ENCODE results near the gene USP48.

Gene USP48

GRCh38 chr1:21628798-21629393, 154.1 kb downstream of the USP48 start:
- Histone ChIP-seq H3K27ac (ENCODE audit: extremely low read depth, low read depth, low read length) (no peak overlapping the region), H3K9me3 (ENCODE audit: control insufficient read depth, insufficient read depth, low read depth, low read length) (no peaks in the 10 kb centered on the region), H3K36me3 (ENCODE audit: control insufficient read depth in 2 of 2, insufficient read depth in 1 of 2, low read length in 2 of 2) (no peaks in the 10 kb centered on the region), H3K4me3 (ENCODE audit: low read depth, low read length) (no peak overlapping the region), H3K4me1 (ENCODE audit: control insufficient read depth, insufficient read depth, low read length) (no peaks in the 10 kb centered on the region)
- CTCF ChIA-PET, result no interaction called here
- no peak for TF ChIP-seq PRDM1 (tag by site-specific recombination; IDR thresholded peaks at IDR 0.05)
- TF ChIP-seq ZBTB17 (tag by site-specific recombination; IDR thresholded peaks at IDR 0.05), result no peak
- no peak for TF ChIP-seq ZNF302 (tag by site-specific recombination; IDR thresholded peaks at IDR 0.05; ENCODE audit: low read depth)
- no peak for TF ChIP-seq KLF9 (tag by site-specific recombination; IDR thresholded peaks at IDR 0.05; ENCODE audit: low read depth)
- no peak for TF ChIP-seq ZNF37A (tag by site-specific recombination; IDR thresholded peaks at IDR 0.05)
- no peak for TF ChIP-seq BCL6B (tag by site-specific recombination; IDR thresholded peaks at IDR 0.05)
- TF ChIP-seq MZF1 (tag by site-specific recombination; IDR thresholded peaks at IDR 0.05; ENCODE audit: borderline replicate concordance), result no peak
- TF ChIP-seq, protein P1, sequence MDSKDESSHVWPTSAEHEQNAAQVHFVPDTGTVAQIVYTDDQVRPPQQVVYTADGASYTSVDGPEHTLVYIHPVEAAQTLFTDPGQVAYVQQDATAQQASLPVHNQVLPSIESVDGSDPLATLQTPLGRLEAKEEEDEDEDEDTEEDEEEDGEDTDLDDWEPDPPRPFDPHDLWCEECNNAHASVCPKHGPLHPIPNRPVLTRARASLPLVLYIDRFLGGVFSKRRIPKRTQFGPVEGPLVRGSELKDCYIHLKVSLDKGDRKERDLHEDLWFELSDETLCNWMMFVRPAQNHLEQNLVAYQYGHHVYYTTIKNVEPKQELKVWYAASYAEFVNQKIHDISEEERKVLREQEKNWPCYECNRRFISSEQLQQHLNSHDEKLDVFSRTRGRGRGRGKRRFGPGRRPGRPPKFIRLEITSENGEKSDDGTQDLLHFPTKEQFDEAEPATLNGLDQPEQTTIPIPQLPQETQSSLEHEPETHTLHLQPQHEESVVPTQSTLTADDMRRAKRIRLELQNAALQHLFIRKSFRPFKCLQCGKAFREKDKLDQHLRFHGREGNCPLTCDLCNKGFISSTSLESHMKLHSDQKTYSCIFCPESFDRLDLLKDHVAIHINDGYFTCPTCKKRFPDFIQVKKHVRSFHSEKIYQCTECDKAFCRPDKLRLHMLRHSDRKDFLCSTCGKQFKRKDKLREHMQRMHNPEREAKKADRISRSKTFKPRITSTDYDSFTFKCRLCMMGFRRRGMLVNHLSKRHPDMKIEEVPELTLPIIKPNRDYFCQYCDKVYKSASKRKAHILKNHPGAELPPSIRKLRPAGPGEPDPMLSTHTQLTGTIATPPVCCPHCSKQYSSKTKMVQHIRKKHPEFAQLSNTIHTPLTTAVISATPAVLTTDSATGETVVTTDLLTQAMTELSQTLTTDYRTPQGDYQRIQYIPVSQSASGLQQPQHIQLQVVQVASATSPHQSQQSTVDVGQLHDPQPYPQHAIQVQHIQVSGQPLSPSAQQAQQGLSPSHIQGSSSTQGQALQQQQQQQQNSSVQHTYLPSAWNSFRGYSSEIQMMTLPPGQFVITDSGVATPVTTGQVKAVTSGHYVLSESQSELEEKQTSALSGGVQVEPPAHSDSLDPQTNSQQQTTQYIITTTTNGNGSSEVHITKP (tag by site-specific recombination; IDR thresholded peaks at IDR 0.05), result no peak
- TF ChIP-seq ZSCAN30 (tag by site-specific recombination; IDR thresholded peaks at IDR 0.05), result no peak
- no peak for TF ChIP-seq BCL11A (tag by site-specific recombination; IDR thresholded peaks at IDR 0.05; ENCODE audit: low read depth)
- TF ChIP-seq ZNF2 (tag by site-specific recombination; IDR thresholded peaks at IDR 0.05), result no peak
- TF ChIP-seq ZNF558 (tag by site-specific recombination; IDR thresholded peaks at IDR 0.05), result no peak
- no peak for TF ChIP-seq SCRT1 (tag by site-specific recombination; IDR thresholded peaks at IDR 0.05; ENCODE audit: borderline replicate concordance)
- no peak for TF ChIP-seq ZNF664 (tag by site-specific recombination; IDR thresholded peaks at IDR 0.05)
- TF ChIP-seq ZNF157 (tag by site-specific recombination; IDR thresholded peaks at IDR 0.05), result no peak
- TF ChIP-seq ZNF184 (tag by site-specific recombination; IDR thresholded peaks at IDR 0.05), result no peak
- POLR2A ChIA-PET, result interaction anchor here (0.6 kb wide), 1 partner anchor 177 kb away, joined by 4 read pairs; no protein-coding TSS in a partner anchor
